DMS53 treated with DMSO at 0.1 percent for 48 hours (cell line): ENCODE measurements around the gene EIPR1.

Experiments
- DNase-seq: peaks from one replicate; lab custom pipeline; 2025; ENCODE audit not compliant: unreplicated experiment; lab: John Stamatoyannopoulos, UW

Gene EIPR1

GRCh38 chr2:3223080-3223923, 154.3 kb downstream of the EIPR1 start:
- DNase-seq: no peak

GRCh38 chr2:3222636-3223035, 155.0 kb downstream of the EIPR1 start:
- no peak for DNase-seq

- DNase-seq: no peak
These were observed 158.1 kb downstream of the EIPR1 start for GRCh38 chr2:3219536-3219935.

- DNase-seq: no peak
These were observed 160.0 kb downstream of the EIPR1 start for GRCh38 chr2:3217646-3218045.

- no peak for DNase-seq
These were observed 160.7 kb downstream of the EIPR1 start for GRCh38 chr2:3216841-3217495.

- no peak for DNase-seq
These were observed 162.7 kb downstream of the EIPR1 start for GRCh38 chr2:3214806-3215404.

GRCh38 chr2:3214065-3214464, 163.6 kb downstream of the EIPR1 start:
- no peak for DNase-seq

GRCh38 chr2:3212984-3213383, 164.6 kb downstream of the EIPR1 start:
- DNase-seq: no peak

- DNase-seq: no peak
These were observed 165.6 kb downstream of the EIPR1 start for GRCh38 chr2:3212061-3212362.

GRCh38 chr2:3211256-3212060, 166.2 kb downstream of the EIPR1 start:
- no peak for DNase-seq

- no peak for DNase-seq
These were observed 167.4 kb downstream of the EIPR1 start for GRCh38 chr2:3210257-3210656.

GRCh38 chr2:3209258-3209657, 168.4 kb downstream of the EIPR1 start:
- no peak for DNase-seq

GRCh38 chr2:3208591-3208990, 169.0 kb downstream of the EIPR1 start:
- DNase-seq: no peak

GRCh38 chr2:3208179-3208578, 169.4 kb downstream of the EIPR1 start:
- no peak for DNase-seq

- no peak for DNase-seq
These were observed 170.5 kb downstream of the EIPR1 start for GRCh38 chr2:3207091-3207491.

GRCh38 chr2:3205845-3206244, 171.8 kb downstream of the EIPR1 start:
- DNase-seq: no peak

- no peak for DNase-seq
These were observed 173.4 kb downstream of the EIPR1 start for GRCh38 chr2:3204031-3204821.

GRCh38 chr2:3203497-3204019, 174.1 kb downstream of the EIPR1 start:
- DNase-seq: no peak

GRCh38 chr2:3202926-3203325, 174.7 kb downstream of the EIPR1 start:
- DNase-seq: no peak

- DNase-seq: no peak
These were observed 176.3 kb downstream of the EIPR1 start for GRCh38 chr2:3201281-3201680.
